CD14-positive monocyte (primary cell): ENCODE data around the gene HCRTR1. TPM values are rescaled to one million over a fixed set of nuclear protein-coding genes. Genes with fewer than 3 reads are reported as not detected.

Experiments used
- DNase-seq, 3 donors: peaks; one replicate each; pipeline ENCODE4 v3.0.0-alpha.2; 2011 to 2022
- H2AFZ ChIP-seq: 2 replicates; pipeline ENCODE4 v1.6.0; 2012; ENCODE audit warnings: mild to moderate bottlenecking, low read depth, low read length, inconsistent platforms; ENCODE audit not compliant: insufficient read depth, poor library complexity, severe bottlenecking
- H3K27ac ChIP-seq, 2 donors: 1 replicate in 1 of 2; 2 replicates in 1 of 2; pipeline ENCODE4 v1.5.1; 2012 to 2013; ENCODE audit warnings: low read length in 2 of 2, control low read depth in 1 of 2, inconsistent platforms in 1 of 2, low read depth in 1 of 2, mild to moderate bottlenecking in 1 of 2
- H3K27me3 ChIP-seq, 2 donors: one replicate each; pipeline versions ENCODE4 v1.6.0 to v1.6.1; 2011 to 2013; ENCODE audit warnings: low read length in 2 of 2; ENCODE audit not compliant: control insufficient read depth in 2 of 2, insufficient read depth in 2 of 2
- H3K36me3 ChIP-seq, 2 donors: replicated peaks in 1 of 2; 1 replicate in 1 of 2; 2 replicates in 1 of 2; pipeline versions ENCODE4 v1.5.1 to v1.6.1; 2012 to 2013; ENCODE audit warnings: low read length in 2 of 2, control low read depth in 1 of 2, inconsistent platforms in 1 of 2, mild to moderate bottlenecking in 1 of 2; ENCODE audit not compliant: insufficient read depth in 2 of 2, control insufficient read depth in 1 of 2
- H3K4me1 ChIP-seq, 2 donors: 1 replicate in 1 of 2; 2 replicates in 1 of 2; pipeline versions ENCODE4 v1.5.1 to v1.6.1; 2012 to 2013; ENCODE audit warnings: low read length in 2 of 2, control low read depth in 1 of 2, inconsistent platforms in 1 of 2, mild to moderate bottlenecking in 1 of 2, moderate library complexity in 1 of 2; ENCODE audit not compliant: insufficient read depth in 2 of 2, control insufficient read depth in 1 of 2
- H3K4me2 ChIP-seq: replicated peaks from 2 replicates; pipeline ENCODE3; 2012; ENCODE audit warnings: low read length, moderate library complexity, mild to moderate bottlenecking; ENCODE audit not compliant: poor library complexity, severe bottlenecking; ENCODE audit errors: extremely low read depth
- H3K4me3 ChIP-seq, 3 experiments: fragments of 200-600 bp in 1 of 3; sonication (generic) in 1 of 3; replicated peaks in 1 of 3; 1 replicate in 2 of 3; 2 replicates in 1 of 3; pipeline ENCODE4 v1.5.1; 2011 to 2013; ENCODE audit warnings: low read length in 3 of 3, mild to moderate bottlenecking in 3 of 3, control low read depth in 2 of 3, low read depth in 2 of 3, inconsistent platforms in 1 of 3, moderate library complexity in 1 of 3
- H3K79me2 ChIP-seq: 2 replicates; pipeline ENCODE4 v1.6.0; 2012; ENCODE audit warnings: mild to moderate bottlenecking, control low read depth, inconsistent platforms, low read length, moderate library complexity; ENCODE audit not compliant: insufficient read depth
- H3K9ac ChIP-seq: 2 replicates; pipeline ENCODE4 v1.6.0; 2017; ENCODE audit warnings: low read length, mild to moderate bottlenecking; ENCODE audit not compliant: insufficient read depth, poor library complexity, severe bottlenecking
- H3K9me3 ChIP-seq, 2 donors: replicated peaks in 1 of 2; 1 replicate in 1 of 2; 2 replicates in 1 of 2; pipeline versions ENCODE4 v1.5.1 to v1.6.1; 2012 to 2013; ENCODE audit warnings: low read length in 2 of 2, control low read depth in 1 of 2; ENCODE audit not compliant: control insufficient read depth in 1 of 2, insufficient read depth in 1 of 2
- H4K20me1 ChIP-seq: 2 replicates; pipeline ENCODE4 v1.6.0; 2012; ENCODE audit warnings: mild to moderate bottlenecking, low read length, control low read depth, moderate library complexity; ENCODE audit not compliant: insufficient read depth
- H3K27ac Mint-ChIP-seq, 7 donors: one replicate each; pipeline ENCODE4 v1.8.0; 2020; ENCODE audit warnings: mild to moderate bottlenecking in 7 of 7, mixed read lengths in 7 of 7, moderate library complexity in 6 of 7, inconsistent platforms in 2 of 7
- H3K27me3 Mint-ChIP-seq, 3 donors: one replicate each; pipeline ENCODE4 v1.8.0; 2021 to 2022; ENCODE audit warnings: low read depth in 3 of 3, mild to moderate bottlenecking in 3 of 3, mixed read lengths in 3 of 3, moderate library complexity in 3 of 3, inconsistent platforms in 1 of 3
- H3K36me3 Mint-ChIP-seq, 2 donors: one replicate each; pipeline ENCODE4 v1.8.0; 2020; ENCODE audit warnings: mixed read lengths in 2 of 2, inconsistent platforms in 1 of 2, mild to moderate bottlenecking in 1 of 2
- H3K4me1 Mint-ChIP-seq: one replicate; pipeline ENCODE4 v1.8.0; 2020; ENCODE audit warnings: mild to moderate bottlenecking, mixed read lengths
- H3K4me3 Mint-ChIP-seq, 2 donors: one replicate each; pipeline ENCODE4 v1.8.0; 2020; ENCODE audit warnings: mild to moderate bottlenecking in 2 of 2, mixed read lengths in 2 of 2, moderate library complexity in 1 of 2
- H3K9me3 Mint-ChIP-seq, 7 donors: one replicate each; pipeline ENCODE4 v1.8.0; 2020 to 2022; ENCODE audit warnings: mixed read lengths in 7 of 7, mild to moderate bottlenecking in 6 of 7, moderate library complexity in 6 of 7, inconsistent platforms in 2 of 7
- WGBS: methylation state at CpG from one replicate; pipeline ENCODE4 v1.1.5; 2013; ENCODE audit warnings: missing lambda C conversion rate; ENCODE audit not compliant: insufficient coverage; 5-methylcytosine and 5-hydroxymethylcytosine counted together
- intact Hi-C, 2 donors: fragments of 100-400 bp; cut with micrococcal nuclease; formaldehyde crosslinking; loops; one replicate each; pipeline versions ENCODE4 v1.15.0 to v1.15.1; 2023
- polyA plus RNA-seq, 3 donors: library from polyadenylated mRNA; depleted of rRNA in 1 of 3; unstranded in 2 of 3; stranded (reverse) in 1 of 3; fragments of 300-500 nt in 2 of 3; fragments of >200 nt in 1 of 3; fragmentation: Illumina TruSeq in 2 of 3; gene quantifications; 1 replicate in 2 of 3; 2 replicates in 1 of 3; pipeline ENCODE4 v1.2.3, GENCODE V29; 2012 to 2021
- TF ChIP-seq, protein P1 (sequence below): fragments of 200-600 bp; IDR thresholded peaks from one replicate; pipeline ENCODE4 v1.8.0; 2022; ENCODE audit warnings: antibody characterized with exemption, mild to moderate bottlenecking

HCRTR1 gene
- polyA plus RNA-seq, 3 donors: not detected

DNA sequence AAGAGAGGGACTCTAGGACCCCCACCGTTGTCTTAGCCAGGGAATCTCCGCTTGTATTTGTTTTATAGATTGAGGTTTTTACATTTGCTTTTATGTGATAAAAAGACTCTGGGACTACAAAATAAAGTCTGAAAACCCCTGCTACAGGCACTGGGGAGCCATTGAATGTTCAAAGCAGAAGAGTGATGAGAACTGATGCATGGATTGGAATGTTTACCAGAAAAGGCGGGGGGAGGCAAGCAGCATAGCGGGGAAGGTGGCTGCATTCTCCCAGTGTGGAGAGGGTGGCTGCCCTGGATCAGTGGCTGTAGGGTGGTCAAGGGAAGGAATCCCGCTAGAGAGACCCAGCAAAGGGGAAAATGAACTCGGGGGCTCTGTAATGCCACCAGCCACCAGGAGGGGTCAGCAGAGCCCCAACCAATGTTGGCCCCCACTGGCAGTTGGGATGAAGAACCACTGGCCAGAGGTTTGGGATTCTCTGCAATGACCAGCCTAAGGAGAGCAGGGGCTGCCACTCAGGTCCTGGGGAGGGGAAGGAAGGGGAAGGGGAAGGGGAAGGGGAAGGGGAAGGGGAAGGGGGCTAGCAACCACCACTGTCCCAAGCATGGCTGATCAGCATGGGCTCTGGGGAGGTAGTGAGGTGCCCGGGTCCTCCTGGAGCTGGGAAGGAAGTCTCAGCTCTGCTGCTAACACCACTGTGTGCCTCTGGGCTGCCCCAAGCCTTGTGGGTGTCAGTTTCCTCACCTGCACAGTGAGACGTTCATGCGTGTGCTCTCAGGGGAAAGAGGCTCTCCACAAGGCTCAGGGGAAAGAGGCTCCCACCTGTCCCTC is 46.3 kb downstream of the HCRTR1 start:
- Mint-ChIP-seq H3K36me3 (no peaks in the 10 kb centered on the region), H3K4me1 (peaks cover 2% of the 10 kb centered on the region), H3K4me3 (no peak overlapping the region), H3K27ac (no peak overlapping the region), H3K27me3 (peaks cover 2 to 7% (median 6%) of the 10 kb centered on the region in 3 donors), H3K9me3 (no peaks in the 10 kb centered on the region)
- no peak overlapping the region for H3K9ac ChIP-seq
- no peaks in the 10 kb centered on the region for H3K36me3 ChIP-seq
- peaks cover 0 to 3% of the 10 kb centered on the region in 2 donors for H3K4me1 ChIP-seq
- H3K79me2 ChIP-seq: no peaks in the 10 kb centered on the region
- H3K27me3 ChIP-seq: no peaks in the 10 kb centered on the region
- H3K9me3 ChIP-seq: no peaks in the 10 kb centered on the region
- no peak overlapping the region for H3K4me2 ChIP-seq
- WGBS: 52% methylated on average over 8 of the region's 9 CpGs
- intact Hi-C loops: loop anchor here (1.0 to 10.0 kb wide), 4 partner anchors 125 to 401 kb away; no protein-coding TSS in a partner anchor
- no peak overlapping the region for H3K27ac ChIP-seq
- TF ChIP-seq, protein P1, sequence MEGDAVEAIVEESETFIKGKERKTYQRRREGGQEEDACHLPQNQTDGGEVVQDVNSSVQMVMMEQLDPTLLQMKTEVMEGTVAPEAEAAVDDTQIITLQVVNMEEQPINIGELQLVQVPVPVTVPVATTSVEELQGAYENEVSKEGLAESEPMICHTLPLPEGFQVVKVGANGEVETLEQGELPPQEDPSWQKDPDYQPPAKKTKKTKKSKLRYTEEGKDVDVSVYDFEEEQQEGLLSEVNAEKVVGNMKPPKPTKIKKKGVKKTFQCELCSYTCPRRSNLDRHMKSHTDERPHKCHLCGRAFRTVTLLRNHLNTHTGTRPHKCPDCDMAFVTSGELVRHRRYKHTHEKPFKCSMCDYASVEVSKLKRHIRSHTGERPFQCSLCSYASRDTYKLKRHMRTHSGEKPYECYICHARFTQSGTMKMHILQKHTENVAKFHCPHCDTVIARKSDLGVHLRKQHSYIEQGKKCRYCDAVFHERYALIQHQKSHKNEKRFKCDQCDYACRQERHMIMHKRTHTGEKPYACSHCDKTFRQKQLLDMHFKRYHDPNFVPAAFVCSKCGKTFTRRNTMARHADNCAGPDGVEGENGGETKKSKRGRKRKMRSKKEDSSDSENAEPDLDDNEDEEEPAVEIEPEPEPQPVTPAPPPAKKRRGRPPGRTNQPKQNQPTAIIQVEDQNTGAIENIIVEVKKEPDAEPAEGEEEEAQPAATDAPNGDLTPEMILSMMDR: peak; percentile 89
- DNase-seq: peak; percentile 24 to 59 (median 51)
- H2AFZ ChIP-seq: no peak overlapping the region
- H3K4me3 ChIP-seq: no peak overlapping the region
- H4K20me1 ChIP-seq: no peaks in the 10 kb centered on the region

DNA sequence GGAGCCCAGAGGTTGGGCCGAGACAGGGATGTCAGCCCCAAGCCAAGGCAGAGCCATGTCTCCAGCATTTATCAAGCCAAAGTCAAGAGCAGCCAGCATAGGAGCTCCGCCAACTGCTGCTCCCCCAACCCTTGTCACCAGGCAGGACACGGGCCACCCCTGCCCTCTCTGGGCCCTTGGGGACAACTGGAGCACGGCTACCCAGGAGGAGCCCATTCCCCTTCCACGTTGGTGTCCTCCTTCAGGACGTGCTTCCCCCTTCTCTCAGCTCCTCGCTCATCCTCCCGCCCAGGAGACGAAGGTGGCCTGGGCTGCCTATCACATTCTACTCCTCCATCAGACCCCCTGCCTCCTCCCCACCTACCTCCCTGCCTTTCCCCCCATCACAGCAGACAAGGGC is 47.0 kb downstream of the HCRTR1 start:
- peaks cover 0 to under 1% (median 0%) of the 10 kb centered on the region in 7 donors for H3K9me3 Mint-ChIP-seq
- no peak for DNase-seq
- no peak overlapping the region for H3K27ac ChIP-seq
- peaks cover 0 to 5% of the 10 kb centered on the region in 2 donors for H3K27me3 ChIP-seq
- peak overlapping the region in 1 of 7 donors; percentile 28 for H3K27ac Mint-ChIP-seq
- H3K4me2 ChIP-seq: no peak overlapping the region
- no peak overlapping the region for H3K9ac ChIP-seq
- H3K4me1 ChIP-seq: no peaks in the 10 kb centered on the region
- TF ChIP-seq, protein P1: no peak
- no peak overlapping the region for H3K4me3 ChIP-seq
- no peak overlapping the region for H3K4me3 Mint-ChIP-seq
- no peaks in the 10 kb centered on the region for H4K20me1 ChIP-seq
- intact Hi-C loops: loop anchor here (1.0 to 10.0 kb wide), 3 partner anchors 125 to 400 kb away; no protein-coding TSS in a partner anchor
- no peaks in the 10 kb centered on the region for H3K36me3 ChIP-seq
- H3K36me3 Mint-ChIP-seq: no peaks in the 10 kb centered on the region
- no peak overlapping the region for H2AFZ ChIP-seq
- H3K4me1 Mint-ChIP-seq: peaks cover 3% of the 10 kb centered on the region
- no peaks in the 10 kb centered on the region for H3K79me2 ChIP-seq
- whole genome bisulfite sequencing: 89% methylated on average over 9 of the region's 9 CpGs
- no peaks in the 10 kb centered on the region for H3K9me3 ChIP-seq
- H3K27me3 Mint-ChIP-seq: peaks cover 6 to 14% (median 9%) of the 10 kb centered on the region in 3 donors
